ENCODE measurements around the gene AREG. TPM values are rescaled to one million over a fixed set of nuclear protein-coding genes. Genes with fewer than 3 reads are reported as not detected.

AREG gene
- total RNA-seq, 1 donor = 0.54 TPM

- no peak for DNase-seq (ENCODE audit: low read depth)
- no peak for TF ChIP-seq CTCF (IDR thresholded peaks at IDR 0.05; ENCODE audit: insufficient read depth, low read length)
Measured at GRCh38 chr4:74407891-74408290, 37.0 kb upstream of the AREG start.

GRCh38 chr4:74408639-74409038, 36.3 kb upstream of the AREG start:
- H3K4me3 ChIP-seq (ENCODE audit: low read depth, low read length) = no peak overlapping the region
- TF ChIP-seq CTCF (IDR thresholded peaks at IDR 0.05; ENCODE audit: insufficient read depth, low read length) = no peak
- peak; percentile 39 for DNase-seq (ENCODE audit: low read depth)

More at GRCh38 chr4:74407891-74408290, 37.0 kb upstream of the AREG start:
- no peak overlapping the region for H3K4me3 ChIP-seq (ENCODE audit: low read depth, low read length)

GRCh38 chr4:74410272-74410671, 34.7 kb upstream of the AREG start:
- DNase-seq (ENCODE audit: low read depth) = peak; percentile 30
- no peak for TF ChIP-seq CTCF (IDR thresholded peaks at IDR 0.05; ENCODE audit: insufficient read depth, low read length)

GRCh38 chr4:74412225-74412624, 32.7 kb upstream of the AREG start:
- no peak for TF ChIP-seq CTCF (IDR thresholded peaks at IDR 0.05; ENCODE audit: insufficient read depth, low read length)
- no peak for DNase-seq (ENCODE audit: low read depth)
- H3K4me3 ChIP-seq (ENCODE audit: low read depth, low read length) = no peak overlapping the region

More at GRCh38 chr4:74410272-74410671, 34.7 kb upstream of the AREG start:
- no peak overlapping the region for H3K4me3 ChIP-seq (ENCODE audit: low read depth, low read length)

- H3K4me3 ChIP-seq (ENCODE audit: low read depth, low read length) = no peak overlapping the region
- TF ChIP-seq CTCF (IDR thresholded peaks at IDR 0.05; ENCODE audit: insufficient read depth, low read length) = no peak
- no peak for DNase-seq (ENCODE audit: low read depth)
Measured at GRCh38 chr4:74413265-74413664, 31.7 kb upstream of the AREG start.

GRCh38 chr4:74414149-74414809, 30.7 kb upstream of the AREG start:
- no peak for DNase-seq (ENCODE audit: low read depth)
- no peak for TF ChIP-seq CTCF (IDR thresholded peaks at IDR 0.05; ENCODE audit: insufficient read depth, low read length)
- no peak overlapping the region for H3K4me3 ChIP-seq (ENCODE audit: low read depth, low read length)
